ENCODE measurements around the gene PWP2. TPM values are rescaled to one million over a fixed set of nuclear protein-coding genes. Genes with fewer than 3 reads are reported as not detected.
"Not testable (repeated sequence)": the region's sequence is repeated elsewhere in the genome, so short reads cannot be mapped to it uniquely, and the experiment has no call there.

Gene PWP2
- total RNA-seq, 1 donor from 2014 or later = 7.3 TPM

DNA sequence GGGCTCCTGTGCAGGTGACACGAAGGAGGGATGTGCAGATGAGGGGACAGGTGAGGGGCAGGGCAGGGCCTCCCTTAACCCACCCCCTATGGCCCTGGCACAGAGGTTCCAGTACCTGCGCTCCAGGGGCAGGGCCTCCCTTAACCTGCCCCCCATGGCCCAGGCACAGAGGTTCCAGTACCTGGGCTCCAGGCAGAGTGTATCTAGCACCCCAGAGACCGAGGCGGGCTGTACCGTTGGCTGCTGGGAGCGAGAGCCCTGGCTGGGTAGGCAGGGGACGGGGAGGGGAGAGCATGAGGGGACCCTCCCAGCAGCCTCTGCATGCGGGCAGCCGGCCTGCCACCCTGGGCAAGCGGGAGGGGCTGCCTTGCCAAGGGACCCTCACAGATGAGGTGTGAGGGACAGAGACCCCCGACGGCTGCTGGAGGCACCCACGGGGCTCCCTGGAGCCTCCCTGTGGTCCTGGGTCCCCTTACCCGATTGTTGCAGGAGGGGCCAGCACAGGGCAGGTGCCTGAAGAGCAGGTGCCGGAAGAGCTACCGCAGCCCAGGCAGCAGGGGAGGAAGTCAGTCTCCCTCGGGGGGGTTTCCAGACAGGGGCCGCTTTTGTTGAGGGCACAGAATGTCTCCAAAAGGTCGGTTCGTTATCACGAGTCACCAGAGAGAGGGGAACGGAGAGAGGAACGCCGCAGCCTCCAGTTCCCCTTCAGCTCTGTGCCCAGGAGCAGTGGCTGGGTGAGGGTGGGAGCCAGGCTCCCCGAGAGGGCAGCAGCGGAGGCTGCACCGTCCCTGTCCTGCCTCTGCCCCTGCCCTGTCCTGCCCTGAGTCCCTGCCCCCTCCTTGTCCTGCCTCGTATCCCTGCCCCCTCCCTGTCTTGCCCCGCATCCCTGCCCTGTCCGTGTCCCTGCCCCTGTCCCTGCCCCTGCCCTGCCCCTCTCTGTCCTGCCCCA, 52.4 kb downstream of the PWP2 start:
- FAIRE-seq; DNase-seq (ENCODE audit: low spot score in 2 of 2): not testable (repeated sequence)

DNA sequence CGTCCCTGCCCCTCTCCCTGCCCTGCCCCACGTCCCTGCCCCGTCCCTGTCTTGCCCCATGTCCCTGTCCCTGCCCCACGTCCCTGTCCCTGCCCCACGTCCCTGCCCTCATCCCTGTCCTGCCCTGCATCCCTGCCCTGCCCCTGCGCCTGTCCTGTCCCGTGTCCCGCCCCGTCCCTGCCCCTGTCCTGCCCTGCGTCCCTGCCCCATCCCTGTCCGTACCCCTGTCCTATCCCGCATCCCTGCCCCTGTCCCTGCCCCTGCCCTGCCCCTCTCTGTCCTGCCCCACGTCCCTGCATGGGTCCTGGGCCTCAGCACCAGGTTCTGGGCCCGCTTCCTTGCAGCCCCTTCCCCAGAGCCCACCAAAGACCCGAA, 53.1 kb downstream of the PWP2 start:
- not testable (repeated sequence) for DNase-seq (ENCODE audit: low spot score in 2 of 2); FAIRE-seq

DNA sequence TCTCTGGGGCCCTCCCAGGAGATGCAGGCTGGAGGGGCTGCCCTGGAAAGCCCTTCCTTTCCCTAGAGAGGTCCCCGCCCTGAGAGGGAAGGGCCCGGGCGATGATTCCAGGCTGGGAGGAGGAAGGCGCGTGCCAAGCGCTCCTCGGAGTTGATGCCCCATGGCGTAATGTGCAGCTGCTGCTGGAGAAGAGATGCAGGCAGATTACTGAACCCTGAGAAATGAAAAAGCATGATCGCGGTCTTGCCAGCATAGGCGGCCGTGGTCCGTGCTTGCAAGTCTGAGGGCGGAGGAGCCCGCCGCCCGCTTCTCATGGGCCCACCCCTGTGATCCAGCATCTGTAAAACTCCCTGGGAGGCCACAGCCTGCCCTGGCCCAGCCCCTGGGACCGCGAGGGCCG, 53.6 kb downstream of the PWP2 start:
- not testable (repeated sequence) for DNase-seq (ENCODE audit: low spot score in 2 of 2); FAIRE-seq

DNA sequence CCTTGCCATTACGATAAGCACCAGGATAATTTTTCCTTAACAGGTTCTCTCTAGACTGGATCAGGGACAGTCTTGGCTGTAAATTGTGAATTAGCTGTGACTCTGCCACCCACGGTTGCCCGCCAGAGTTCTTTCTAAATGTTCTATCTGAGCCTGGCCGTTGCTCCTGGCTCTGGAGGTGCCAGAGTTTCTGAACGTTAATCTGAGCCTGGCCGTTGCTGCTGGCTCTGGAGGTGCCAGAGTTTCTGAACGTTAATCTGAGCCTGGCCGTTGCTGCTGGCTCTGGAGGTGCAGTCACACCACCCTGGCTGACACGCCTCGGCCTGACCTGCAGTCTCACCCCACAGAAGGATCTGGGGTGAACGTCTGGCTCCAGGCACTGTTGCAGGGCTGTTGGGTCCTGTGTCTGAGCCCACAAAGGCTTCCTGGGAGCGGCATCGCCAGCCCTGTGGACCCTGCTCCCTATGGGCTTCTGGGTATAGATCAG, 56.0 kb downstream of the PWP2 start:
- DNase-seq (ENCODE audit: low spot score in 2 of 2); FAIRE-seq: not testable (repeated sequence)

DNA sequence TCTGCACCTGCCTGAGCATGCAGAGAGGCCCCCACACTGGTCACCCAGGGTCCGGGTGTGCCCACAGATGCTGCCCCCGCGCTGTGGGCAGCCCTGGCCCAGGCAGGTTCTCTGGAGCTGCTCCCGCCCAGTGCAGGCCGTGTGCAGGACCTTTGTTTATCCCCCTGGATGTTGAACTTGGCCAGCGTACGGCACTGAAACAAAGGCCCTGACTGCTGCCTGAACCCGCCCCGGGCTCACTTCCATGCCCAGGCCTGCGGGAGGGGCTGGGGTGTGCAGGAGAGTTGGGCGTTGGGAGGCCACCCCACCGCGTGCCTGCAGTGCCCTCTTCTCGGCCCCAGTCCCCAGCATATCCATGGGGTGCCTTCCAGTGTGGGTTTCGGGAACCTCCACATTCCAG, 58.7 kb downstream of the PWP2 start:
- FAIRE-seq; DNase-seq (ENCODE audit: low spot score in 2 of 2): not testable (repeated sequence)

DNA sequence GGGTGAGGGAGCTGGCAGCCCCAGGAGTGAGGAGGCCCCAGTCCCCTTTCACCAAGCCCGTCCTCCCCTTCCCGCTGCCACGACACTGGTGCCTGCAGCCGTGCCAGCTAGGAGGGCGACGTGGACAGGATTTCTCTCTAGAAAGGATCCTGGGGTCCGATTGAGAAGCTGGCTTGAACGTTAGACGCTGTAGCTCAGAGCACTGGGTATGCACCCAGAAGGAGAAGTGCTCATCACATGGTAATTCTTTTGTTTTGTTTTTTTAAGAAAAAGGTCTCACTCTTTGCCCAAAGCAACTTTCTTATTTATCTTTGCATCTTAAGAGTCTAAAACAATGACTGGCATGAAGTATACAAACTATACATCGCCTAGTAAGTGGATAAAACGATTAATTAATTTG, 60.3 kb downstream of the PWP2 start:
- not testable (repeated sequence) for DNase-seq (ENCODE audit: low spot score in 2 of 2); FAIRE-seq

DNA sequence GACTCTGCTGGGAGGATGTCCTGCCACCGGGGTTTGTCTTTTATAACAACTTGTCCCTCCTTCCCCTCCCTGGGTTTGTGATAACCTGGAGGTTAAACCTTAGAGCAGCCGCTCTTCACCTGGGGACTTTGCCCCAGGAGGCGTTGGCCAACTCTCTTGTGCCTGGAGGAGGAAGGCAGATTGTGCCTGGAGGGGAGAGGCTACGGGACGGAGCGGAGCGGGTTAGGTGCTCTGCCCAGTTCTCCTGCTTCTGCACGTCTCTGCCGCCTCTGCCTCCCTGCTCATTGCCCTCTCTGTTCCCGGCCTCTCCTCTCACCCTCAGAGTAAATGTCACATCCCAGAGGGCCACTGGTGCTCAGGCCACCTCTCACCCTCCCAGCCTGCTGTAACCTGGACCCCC, 63.1 kb downstream of the PWP2 start:
- FAIRE-seq; DNase-seq (ENCODE audit: low spot score in 2 of 2): not testable (repeated sequence)

DNA sequence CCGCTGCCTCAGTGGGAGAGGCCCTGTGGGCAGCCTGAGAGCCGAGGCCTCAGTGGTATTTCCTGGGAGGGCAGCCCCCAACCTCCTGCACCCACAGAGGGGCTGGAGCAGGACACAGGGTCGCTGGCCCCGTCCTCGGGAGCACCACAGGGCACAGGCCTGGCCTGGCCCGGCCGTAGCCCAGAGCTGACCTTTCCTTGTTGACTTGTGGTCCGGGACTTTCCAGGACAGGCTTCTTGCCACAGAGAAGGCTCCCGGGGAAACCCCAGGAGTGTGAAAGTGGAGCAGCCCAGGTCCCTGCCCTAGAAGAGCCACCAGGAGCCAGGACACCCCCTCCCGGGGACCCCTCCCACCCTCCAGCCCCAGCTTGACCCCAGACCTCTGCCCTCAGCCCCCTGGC, 63.7 kb downstream of the PWP2 start:
- not testable (repeated sequence) for DNase-seq (ENCODE audit: low spot score in 2 of 2); FAIRE-seq

DNA sequence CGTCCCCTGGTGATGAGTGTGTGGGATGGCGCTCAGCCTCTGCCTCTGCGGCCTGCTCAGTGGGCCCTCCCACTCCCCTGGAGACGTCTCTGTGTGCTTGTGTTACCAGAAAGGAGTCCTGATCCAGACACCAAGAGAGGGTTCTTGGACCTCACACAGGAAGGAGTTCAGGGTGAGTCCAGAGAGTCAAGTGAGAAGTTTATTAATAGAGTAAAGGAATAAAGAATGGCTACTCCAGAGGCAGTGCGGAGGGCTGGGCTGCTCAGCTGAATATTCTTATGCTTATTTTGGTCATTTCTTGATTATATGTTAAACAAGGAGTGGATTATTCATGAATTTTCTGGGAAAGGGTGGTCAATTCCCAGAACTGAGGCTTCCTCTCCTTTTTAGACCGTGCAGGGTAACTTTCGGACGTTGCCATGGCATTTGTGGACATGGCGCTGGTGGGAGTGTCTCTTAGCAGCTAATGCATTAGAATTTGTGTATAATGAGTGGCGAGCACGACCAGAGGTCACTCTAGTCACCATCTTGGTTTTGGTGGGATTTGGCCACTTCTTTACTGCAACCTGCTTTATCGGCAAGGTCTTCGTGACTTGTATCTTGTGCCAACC, 64.9 kb downstream of the PWP2 start:
- FAIRE-seq; DNase-seq (ENCODE audit: low spot score in 2 of 2): not testable (repeated sequence)

DNA sequence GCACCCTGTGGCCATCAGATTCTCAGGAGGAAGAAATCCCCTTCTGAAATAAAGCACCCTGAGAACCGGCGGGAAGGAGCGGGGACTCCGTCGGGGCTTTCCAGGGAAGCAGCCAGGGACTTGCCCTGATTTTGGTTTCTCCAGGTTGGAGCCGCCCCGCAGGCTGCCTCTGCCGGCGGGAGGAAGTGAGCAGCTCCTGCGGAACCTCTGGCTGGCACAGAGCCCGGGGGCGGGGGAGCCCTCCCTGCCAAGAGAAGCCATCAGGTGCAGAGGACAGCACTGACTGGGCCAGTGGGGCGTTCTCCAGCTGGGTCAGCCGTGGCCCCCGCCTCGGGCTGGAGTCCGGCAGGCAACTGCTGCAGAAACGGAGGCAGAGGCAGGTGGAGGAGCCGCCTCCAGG, 65.5 kb downstream of the PWP2 start:
- FAIRE-seq; DNase-seq (ENCODE audit: low spot score in 2 of 2): not testable (repeated sequence)

DNA sequence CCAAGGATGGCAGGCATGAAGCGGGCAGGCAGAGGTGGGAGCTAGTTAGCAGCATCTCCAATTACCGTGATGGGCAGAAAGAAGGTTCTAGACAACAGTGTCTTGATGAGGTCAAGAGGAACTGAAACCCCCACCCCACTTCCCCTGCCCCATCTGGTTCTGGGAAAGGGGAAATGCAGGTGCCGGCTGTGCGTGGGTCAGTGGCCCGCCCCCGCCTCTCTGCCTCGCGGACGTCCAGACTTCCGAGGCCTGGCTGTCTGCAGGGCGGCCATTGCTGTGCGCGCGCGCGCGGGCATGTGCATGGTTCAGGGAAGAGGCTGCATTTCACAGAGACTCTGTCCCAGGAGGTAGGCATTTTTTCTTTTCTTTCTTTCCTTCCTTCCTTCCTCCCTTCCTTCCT, 68.0 kb downstream of the PWP2 start:
- FAIRE-seq; DNase-seq (ENCODE audit: low spot score in 2 of 2): not testable (repeated sequence)

DNA sequence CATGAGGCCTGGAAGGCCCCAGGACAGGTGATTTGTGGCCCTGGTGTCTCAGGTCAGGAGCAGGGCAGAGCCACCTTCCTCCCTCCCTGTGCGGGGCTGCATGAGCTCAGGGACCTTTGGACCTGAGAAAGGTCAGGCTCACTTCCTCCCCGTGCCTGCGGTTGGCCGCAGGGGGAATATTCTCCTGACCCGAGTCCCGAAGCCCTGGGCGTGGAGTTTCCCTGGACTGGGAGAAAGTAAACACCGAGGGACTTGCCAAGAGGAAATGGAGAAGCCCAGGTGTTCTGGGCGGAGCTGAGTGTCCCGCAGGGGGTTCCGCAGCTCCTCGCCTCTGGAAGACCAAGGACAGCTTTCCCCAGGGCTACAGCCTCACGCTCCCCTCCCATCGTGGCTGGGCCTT, 68.9 kb downstream of the PWP2 start:
- FAIRE-seq; DNase-seq (ENCODE audit: low spot score in 2 of 2): not testable (repeated sequence)

Other genes with a start within 250 kb of the PWP2 start
- 26.1 TPM for gene AGPAT3, start 242.2 kb upstream of the PWP2 start, total RNA-seq
- gene TRAPPC10, start 95.1 kb upstream of the PWP2 start, total RNA-seq = 15.1 TPM
- 28.1 TPM for gene GATD3, start 26.3 kb downstream of the PWP2 start, total RNA-seq
- 0.41 TPM for gene ICOSLG, start 133.5 kb downstream of the PWP2 start, total RNA-seq
- gene DNMT3L, start 154.5 kb downstream of the PWP2 start, total RNA-seq = not detected
- 0.41 TPM for gene AIRE, start 178.5 kb downstream of the PWP2 start, total RNA-seq
- 111 TPM for gene PFKL, start 192.7 kb downstream of the PWP2 start, total RNA-seq
- gene CFAP410, start 232.0 kb downstream of the PWP2 start, total RNA-seq = 8.6 TPM
- 1.6 TPM for gene TRPM2, start 246.2 kb downstream of the PWP2 start, total RNA-seq

Data from frontal cortex (tissue), 4 donors.